GM19238 (cell line): Measurements from ENCODE around the gene CLIC5.
"Not testable (repeated sequence)": the region's sequence is repeated elsewhere in the genome, so short reads cannot be mapped to it uniquely, and the experiment has no call there.

Source experiments
- DNase-seq: peaks from one replicate; pipeline ENCODE4 v3.0.0; 2011; ENCODE audit warnings: low spot score; ENCODE audit not compliant: insufficient read length

CLIC5 gene

GRCh38 chr6:45927421-45928320 lies 88.0 kb downstream of the CLIC5 start:
- DNase-seq = no peak

GRCh38 chr6:45926423-45926822 lies 89.2 kb downstream of the CLIC5 start:
- not testable (repeated sequence) for DNase-seq

GRCh38 chr6:45924763-45925342 lies 90.8 kb downstream of the CLIC5 start:
- DNase-seq = no peak

- no peak for DNase-seq
Measured at GRCh38 chr6:45923831-45924391, 91.7 kb downstream of the CLIC5 start.

GRCh38 chr6:45922728-45923351 lies 92.8 kb downstream of the CLIC5 start:
- peak; percentile 35 for DNase-seq

GRCh38 chr6:45921691-45922281 lies 93.9 kb downstream of the CLIC5 start:
- no peak for DNase-seq

- no peak for DNase-seq
Measured at GRCh38 chr6:45920819-45921511, 94.7 kb downstream of the CLIC5 start.

- DNase-seq = no peak
Measured at GRCh38 chr6:45917439-45917838, 98.2 kb downstream of the CLIC5 start.

- DNase-seq = no peak
Measured at GRCh38 chr6:45916692-45917091, 99.0 kb downstream of the CLIC5 start.

GRCh38 chr6:45915780-45916468 lies 99.7 kb downstream of the CLIC5 start:
- DNase-seq = no peak

- no peak for DNase-seq
Measured at GRCh38 chr6:45911691-45912090, 104.0 kb downstream of the CLIC5 start.

GRCh38 chr6:45903959-45904358 lies 111.7 kb downstream of the CLIC5 start:
- no peak for DNase-seq

GRCh38 chr6:45902984-45903383 lies 112.7 kb downstream of the CLIC5 start:
- DNase-seq = no peak

- DNase-seq = no peak
Measured at GRCh38 chr6:45901767-45902650, 113.7 kb downstream of the CLIC5 start.

- no peak for DNase-seq
Measured at GRCh38 chr6:45900808-45901752, 114.6 kb downstream of the CLIC5 start.

- DNase-seq = no peak
Measured at GRCh38 chr6:45899683-45899946, 116.0 kb downstream of the CLIC5 start.

- DNase-seq = no peak
Measured at GRCh38 chr6:45898941-45899682, 116.5 kb downstream of the CLIC5 start.
